Adipocyte (in vitro differentiated cells): Measurements from ENCODE around the gene PSMA8.
"Not testable (repeated sequence)": the region's sequence is repeated elsewhere in the genome, so short reads cannot be mapped to it uniquely, and the experiment has no call there.

Experiments used
- DNase-seq: peaks from one replicate; pipeline ENCODE4 v3.0.0-alpha.2; 2015; ENCODE audit warnings: low read depth
- H3K27me3 ChIP-seq: replicated peaks from 2 replicates; pipeline ENCODE4 v1.7.0; 2013; ENCODE audit warnings: mild to moderate bottlenecking, low read length, moderate library complexity; ENCODE audit not compliant: control insufficient read depth, insufficient read depth
- H3K36me3 ChIP-seq: 2 replicates; pipeline ENCODE4 v1.7.0; 2013; ENCODE audit warnings: low read length, mild to moderate bottlenecking, moderate library complexity; ENCODE audit not compliant: control insufficient read depth, insufficient read depth, severe bottlenecking
- H3K4me1 ChIP-seq: 2 replicates; pipeline ENCODE4 v1.7.0; 2013; ENCODE audit warnings: mild to moderate bottlenecking, low read length, moderate library complexity; ENCODE audit not compliant: control insufficient read depth, insufficient read depth
- H3K4me3 ChIP-seq: 2 replicates; pipeline ENCODE4 v1.7.0; 2013; ENCODE audit warnings: mild to moderate bottlenecking, low read length, moderate library complexity
- H3K9ac ChIP-seq: 2 replicates; pipeline ENCODE4 v1.7.0; 2013; ENCODE audit warnings: mild to moderate bottlenecking, low read length, moderate library complexity
- H3K9me3 ChIP-seq: 2 replicates; pipeline ENCODE4 v1.7.0; 2013; ENCODE audit warnings: mild to moderate bottlenecking, low read length, moderate library complexity; ENCODE audit not compliant: control insufficient read depth

Gene PSMA8

GRCh38 chr18:26210147-26210546, 76.5 kb downstream of the PSMA8 start:
- no peak for DNase-seq
- Histone ChIP-seq H3K9ac (no peak overlapping the region), H3K27me3 (no peaks in the 10 kb centered on the region), H3K36me3 (no peaks in the 10 kb centered on the region), H3K4me1 (no peaks in the 10 kb centered on the region), H3K9me3 (no peaks in the 10 kb centered on the region), H3K4me3 (no peak overlapping the region)

GRCh38 chr18:26215247-26215970, 81.7 kb downstream of the PSMA8 start:
- DNase-seq = no peak
- H3K9me3 ChIP-seq = no peaks in the 10 kb centered on the region
- no peaks in the 10 kb centered on the region for H3K4me1 ChIP-seq
- H3K36me3 ChIP-seq = no peaks in the 10 kb centered on the region
- peaks cover 3% of the 10 kb centered on the region for H3K27me3 ChIP-seq
- no peak overlapping the region for H3K4me3 ChIP-seq
- no peak overlapping the region for H3K9ac ChIP-seq

- Histone ChIP-seq H3K36me3 (no peaks in the 10 kb centered on the region), H3K9me3 (no peaks in the 10 kb centered on the region), H3K27me3 (no peaks in the 10 kb centered on the region), H3K4me1 (peaks cover 16% of the 10 kb centered on the region), H3K4me3 (peak overlapping the region; percentile 87), H3K9ac (no peak overlapping the region)
- no peak for DNase-seq
Measured at GRCh38 chr18:26225022-26225693, 91.5 kb downstream of the PSMA8 start.

- H3K4me1 ChIP-seq = peaks cover 16% of the 10 kb centered on the region
- H3K9ac ChIP-seq = peak overlapping the region; percentile 82
- H3K27me3 ChIP-seq = no peaks in the 10 kb centered on the region
- no peaks in the 10 kb centered on the region for H3K9me3 ChIP-seq
- DNase-seq = no peak
- peak overlapping the region; percentile 87 for H3K4me3 ChIP-seq
- no peaks in the 10 kb centered on the region for H3K36me3 ChIP-seq
Measured at GRCh38 chr18:26225915-26226228, 92.2 kb downstream of the PSMA8 start.

GRCh38 chr18:26226229-26227050, 92.8 kb downstream of the PSMA8 start, which contains the start of gene TAF4B:
Gene TAF4B, plus strand, starts transcription at chr18:26226445. Its CDS starts 489 bp downstream, at chr18:26226934.
- peaks cover 16% of the 10 kb centered on the region for H3K4me1 ChIP-seq
- peak; percentile 98 for DNase-seq
- no peaks in the 10 kb centered on the region for H3K9me3 ChIP-seq

GRCh38 chr18:26227051-26227670, 93.5 kb downstream of the PSMA8 start:
- H3K36me3 ChIP-seq = no peaks in the 10 kb centered on the region
- peak; percentile 26 for DNase-seq
- H3K27me3 ChIP-seq = no peaks in the 10 kb centered on the region
- peak overlapping the region; percentile 87 for H3K4me3 ChIP-seq
- peaks cover 16% of the 10 kb centered on the region for H3K4me1 ChIP-seq
- H3K9ac ChIP-seq = peak overlapping the region; percentile 82
- H3K9me3 ChIP-seq = no peaks in the 10 kb centered on the region

More at GRCh38 chr18:26226229-26227050, 92.8 kb downstream of the PSMA8 start, which contains the start of gene TAF4B:
- Histone ChIP-seq H3K9ac (peak within 1 kb of the TSS; percentile 82), H3K36me3 (no peaks in the 10 kb centered on the region), H3K4me3 (peak within 1 kb of the TSS; percentile 87), H3K27me3 (no peaks in the 10 kb centered on the region)

- H3K4me3 ChIP-seq = no peak overlapping the region
Measured at GRCh38 chr18:26228562-26229260, 95.0 kb downstream of the PSMA8 start.

GRCh38 chr18:26230497-26230896, 96.8 kb downstream of the PSMA8 start:
- Histone ChIP-seq H3K4me3 (no peak overlapping the region), H3K27me3 (no peaks in the 10 kb centered on the region)
- no peak for DNase-seq

More at GRCh38 chr18:26228562-26229260, 95.0 kb downstream of the PSMA8 start:
- Histone ChIP-seq H3K27me3 (no peaks in the 10 kb centered on the region), H3K4me1 (peaks cover 16% of the 10 kb centered on the region), H3K9ac (no peak overlapping the region), H3K9me3 (no peaks in the 10 kb centered on the region), H3K36me3 (no peaks in the 10 kb centered on the region)
- no peak for DNase-seq

GRCh38 chr18:26233208-26233607, 99.5 kb downstream of the PSMA8 start:
- H3K4me3 ChIP-seq = no peak overlapping the region
- no peaks in the 10 kb centered on the region for H3K9me3 ChIP-seq
- H3K4me1 ChIP-seq = peaks cover 2% of the 10 kb centered on the region
- H3K36me3 ChIP-seq = no peaks in the 10 kb centered on the region
- no peak overlapping the region for H3K9ac ChIP-seq
- no peaks in the 10 kb centered on the region for H3K27me3 ChIP-seq
- no peak for DNase-seq

More at GRCh38 chr18:26230497-26230896, 96.8 kb downstream of the PSMA8 start:
- Histone ChIP-seq H3K36me3 (no peaks in the 10 kb centered on the region), H3K4me1 (peaks cover 16% of the 10 kb centered on the region), H3K9me3 (no peaks in the 10 kb centered on the region), H3K9ac (no peak overlapping the region)

- H3K27me3 ChIP-seq, H3K4me1 ChIP-seq, H3K9ac ChIP-seq, H3K36me3 ChIP-seq, H3K9me3 ChIP-seq, H3K4me3 ChIP-seq, DNase-seq: not testable (repeated sequence)
Measured at GRCh38 chr18:26237363-26237762, 103.7 kb downstream of the PSMA8 start.
